Calu3 (cell line): ENCODE measurements around the gene EGFR. TPM values are rescaled to one million over a fixed set of nuclear protein-coding genes. Genes with fewer than 3 reads are reported as not detected.

ENCODE experiments used
- BruUV-seq: library from RNA; stranded (reverse); fragments of 400-500 nt; replicated peaks from 2 replicates; lab custom pipeline; 2021; lab: Mats Ljungman, UMichigan
- CTCF ChIA-PET: fragments of 300-600 bp; sonication (Branson Sonifier 250); formaldehyde crosslinking; loops from one replicate; lab custom pipeline; 2022; ENCODE audit warnings: antibody characterized with exemption; lab: Charles Lee
- DNase-seq: peaks from one replicate; pipeline ENCODE4 v3.0.0; 2022
- H3K27ac Mint-ChIP-seq: one replicate; pipeline ENCODE4 v1.8.0; 2022; ENCODE audit warnings: mixed read lengths; ENCODE audit not compliant: unreplicated experiment
- H3K27me3 Mint-ChIP-seq: one replicate; pipeline ENCODE4 v1.8.0; 2022; ENCODE audit warnings: mixed read lengths; ENCODE audit not compliant: unreplicated experiment
- H3K36me3 Mint-ChIP-seq: one replicate; pipeline ENCODE4 v1.8.0; 2022; ENCODE audit warnings: mild to moderate bottlenecking, moderate library complexity, mixed read lengths; ENCODE audit not compliant: insufficient read depth, unreplicated experiment
- H3K4me1 Mint-ChIP-seq: one replicate; pipeline ENCODE4 v1.8.0; 2022; ENCODE audit warnings: mild to moderate bottlenecking, low read depth, mixed read lengths; ENCODE audit not compliant: unreplicated experiment
- H3K4me3 Mint-ChIP-seq: one replicate; pipeline ENCODE4 v1.8.0; 2022; ENCODE audit warnings: mild to moderate bottlenecking, low read depth, moderate library complexity, mixed read lengths; ENCODE audit not compliant: unreplicated experiment
- H3K9me3 Mint-ChIP-seq: one replicate; pipeline ENCODE4 v1.8.0; 2022; ENCODE audit warnings: low read depth, mixed read lengths; ENCODE audit not compliant: unreplicated experiment
- intact Hi-C: fragments of 100-400 bp; cut with micrococcal nuclease; formaldehyde crosslinking; loops from one replicate; pipeline ENCODE4 v1.10.0; 2022; ENCODE audit not compliant: unreplicated experiment
- total RNA-seq: library from RNA; stranded (reverse); gene quantifications from 2 replicates; pipeline ENCODE4 v1.2.3, GENCODE V29; 2022
- TF ChIP-seq, protein P1 (sequence below): fragments of 200-600 bp; IDR thresholded peaks from one replicate; pipeline ENCODE4 v1.8.0; 2022; ENCODE audit warnings: antibody characterized with exemption; ENCODE audit not compliant: unreplicated experiment

EGFR gene
- total RNA-seq, 1 experiment from 2014 or later, result 87.4 TPM

DNA sequence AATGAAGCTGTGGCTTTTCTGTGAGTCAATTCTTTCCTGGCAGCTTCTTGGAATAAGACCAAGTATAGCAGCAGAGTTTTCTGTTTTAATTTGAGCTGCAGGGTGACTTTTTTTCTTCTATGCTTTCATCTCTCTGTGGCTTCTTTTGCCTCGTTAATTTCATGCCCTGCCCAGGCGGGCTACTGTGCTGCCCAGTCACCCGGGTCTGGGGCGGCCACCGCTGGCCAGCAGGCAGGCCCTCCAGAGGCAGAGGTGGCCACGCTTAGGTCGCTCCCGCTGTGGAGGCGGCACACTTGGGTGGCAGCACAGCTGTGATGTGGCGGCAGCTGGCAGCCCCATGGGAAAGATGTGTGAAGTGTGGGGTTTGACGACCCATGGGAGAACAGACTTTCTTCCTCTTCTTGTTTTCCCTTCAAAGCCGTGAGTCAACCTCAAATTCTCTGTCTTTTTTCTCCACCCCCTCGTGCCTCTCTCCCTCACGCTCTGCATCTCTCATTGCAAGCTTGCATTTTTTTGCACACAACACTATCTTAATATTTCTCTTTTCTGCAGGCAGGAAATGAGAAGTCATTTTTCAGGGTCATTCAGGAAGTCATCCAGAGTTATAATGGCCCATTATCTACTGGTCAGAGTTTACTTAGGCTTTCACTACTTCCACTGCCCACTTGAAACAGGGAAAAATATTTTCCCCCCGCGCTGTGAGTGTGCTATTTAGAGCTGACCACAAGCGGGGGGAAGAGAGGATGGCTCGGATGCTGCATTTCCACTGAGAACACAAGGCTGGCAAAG is 67.8 kb downstream of the EGFR start:
- no peak for DNase-seq
- H3K4me1 Mint-ChIP-seq, result peaks cover 60% of the 10 kb centered on the region
- H3K36me3 Mint-ChIP-seq, result peaks cover 14% of the 10 kb centered on the region
- intact Hi-C loops, result no loop called here
- TF ChIP-seq, protein P1, sequence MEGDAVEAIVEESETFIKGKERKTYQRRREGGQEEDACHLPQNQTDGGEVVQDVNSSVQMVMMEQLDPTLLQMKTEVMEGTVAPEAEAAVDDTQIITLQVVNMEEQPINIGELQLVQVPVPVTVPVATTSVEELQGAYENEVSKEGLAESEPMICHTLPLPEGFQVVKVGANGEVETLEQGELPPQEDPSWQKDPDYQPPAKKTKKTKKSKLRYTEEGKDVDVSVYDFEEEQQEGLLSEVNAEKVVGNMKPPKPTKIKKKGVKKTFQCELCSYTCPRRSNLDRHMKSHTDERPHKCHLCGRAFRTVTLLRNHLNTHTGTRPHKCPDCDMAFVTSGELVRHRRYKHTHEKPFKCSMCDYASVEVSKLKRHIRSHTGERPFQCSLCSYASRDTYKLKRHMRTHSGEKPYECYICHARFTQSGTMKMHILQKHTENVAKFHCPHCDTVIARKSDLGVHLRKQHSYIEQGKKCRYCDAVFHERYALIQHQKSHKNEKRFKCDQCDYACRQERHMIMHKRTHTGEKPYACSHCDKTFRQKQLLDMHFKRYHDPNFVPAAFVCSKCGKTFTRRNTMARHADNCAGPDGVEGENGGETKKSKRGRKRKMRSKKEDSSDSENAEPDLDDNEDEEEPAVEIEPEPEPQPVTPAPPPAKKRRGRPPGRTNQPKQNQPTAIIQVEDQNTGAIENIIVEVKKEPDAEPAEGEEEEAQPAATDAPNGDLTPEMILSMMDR, result no peak
- H3K4me3 Mint-ChIP-seq, result peak overlapping the region; percentile 18
- H3K9me3 Mint-ChIP-seq, result no peaks in the 10 kb centered on the region
- BruUV-seq, result no TSS peak
- no peaks in the 10 kb centered on the region for H3K27me3 Mint-ChIP-seq
- peak overlapping the region; percentile 68 for H3K27ac Mint-ChIP-seq
- CTCF ChIA-PET, result interaction anchor here (0.7 to 1.4 kb wide), 7 partner anchors 10 to 66 kb away, joined by 3 to 9 read pairs (median 4); no protein-coding TSS in a partner anchor

DNA sequence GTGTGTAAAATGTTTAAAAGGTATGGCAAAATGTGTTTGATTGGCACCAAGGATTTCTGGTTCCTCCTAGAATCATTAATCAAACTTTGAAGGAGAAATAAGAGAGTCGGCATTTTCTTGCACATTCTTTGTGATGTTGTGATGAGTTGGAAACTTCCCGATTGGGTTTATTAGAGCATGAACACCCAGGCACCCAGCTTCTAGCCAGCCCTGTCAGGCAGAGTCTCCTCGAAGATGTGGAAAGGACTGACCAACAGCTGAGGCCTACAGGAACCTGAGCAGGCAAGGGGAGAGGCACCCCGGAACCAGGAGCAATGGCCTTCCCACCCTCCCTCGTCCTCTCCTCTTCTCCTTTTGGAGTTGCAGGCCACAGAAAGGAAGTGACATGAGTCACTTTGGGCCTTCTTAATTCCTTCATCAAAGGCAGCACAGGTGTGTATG is 68.7 kb downstream of the EGFR start:
- intact Hi-C loops, result no loop called here
- Mint-ChIP-seq H3K36me3 (peaks cover 20% of the 10 kb centered on the region), H3K4me1 (peaks cover 60% of the 10 kb centered on the region), H3K4me3 (no peak overlapping the region), H3K27me3 (no peaks in the 10 kb centered on the region), H3K9me3 (no peaks in the 10 kb centered on the region), H3K27ac (peak overlapping the region; percentile 68)
- CTCF ChIA-PET, result interaction anchor here (0.6 to 1.0 kb wide), 3 partner anchors 23 to 133 kb away, joined by 3 to 4 read pairs (median 3); no protein-coding TSS in a partner anchor
- DNase-seq, result no peak
- BruUV-seq, result no TSS peak
- TF ChIP-seq, protein P1, result no peak

DNA sequence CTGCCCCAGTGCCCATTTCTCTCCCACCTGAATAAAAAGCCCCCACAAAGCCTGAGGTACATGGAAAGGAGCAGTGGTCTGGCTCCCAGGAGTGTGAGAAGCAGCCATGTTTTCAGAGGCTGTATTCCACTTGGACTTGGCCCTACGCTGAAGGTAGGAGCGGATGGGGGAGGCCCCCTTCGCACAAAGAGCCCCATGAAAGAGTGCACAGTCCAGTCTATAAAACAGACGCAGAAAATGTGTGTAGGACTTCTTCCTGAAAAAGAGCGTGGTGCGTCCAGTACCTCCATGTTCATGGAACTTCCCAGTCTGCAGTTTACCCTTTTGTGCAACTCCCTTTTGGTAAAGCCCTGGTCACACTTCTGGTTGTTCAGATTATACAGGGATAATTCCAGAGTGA is 69.3 kb downstream of the EGFR start:
- intact Hi-C loops, result no loop called here
- no peak for DNase-seq
- no peak overlapping the region for H3K4me3 Mint-ChIP-seq
- H3K9me3 Mint-ChIP-seq, result no peaks in the 10 kb centered on the region
- no TSS peak for BruUV-seq
- peaks cover 20% of the 10 kb centered on the region for H3K36me3 Mint-ChIP-seq
- CTCF ChIA-PET, result no interaction called here
- H3K27me3 Mint-ChIP-seq, result no peaks in the 10 kb centered on the region
- H3K27ac Mint-ChIP-seq, result no peak overlapping the region
- H3K4me1 Mint-ChIP-seq, result peaks cover 55% of the 10 kb centered on the region
- TF ChIP-seq, protein P1, result no peak

DNA sequence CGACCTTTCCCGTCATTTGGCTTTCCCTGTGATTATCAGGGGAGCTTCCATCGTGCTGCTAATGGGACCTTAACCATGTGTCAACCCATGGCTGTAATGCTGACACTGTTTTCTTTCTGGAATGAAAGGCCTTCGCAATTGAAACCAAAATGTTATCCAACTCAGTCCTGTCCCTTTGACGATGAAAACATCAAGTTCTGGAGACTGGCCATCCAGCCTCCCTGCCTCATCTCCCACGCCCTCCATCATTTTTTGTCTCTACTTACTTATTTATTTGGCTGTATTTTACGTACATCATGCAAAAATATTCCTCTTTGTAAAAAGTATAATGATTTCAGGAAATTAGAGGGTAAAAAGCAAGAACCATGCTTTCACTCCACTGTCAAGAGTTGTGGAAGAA is 69.8 kb downstream of the EGFR start:
- Mint-ChIP-seq H3K4me3 (no peak overlapping the region), H3K36me3 (peaks cover 20% of the 10 kb centered on the region), H3K9me3 (no peaks in the 10 kb centered on the region), H3K27ac (no peak overlapping the region), H3K27me3 (no peaks in the 10 kb centered on the region), H3K4me1 (peaks cover 56% of the 10 kb centered on the region)
- CTCF ChIA-PET, result no interaction called here
- BruUV-seq, result no TSS peak
- intact Hi-C loops, result no loop called here
- TF ChIP-seq, protein P1, result no peak
- no peak for DNase-seq
